ENCODE results near the gene OR5T3. TPM values are rescaled to one million over a fixed set of nuclear protein-coding genes. Genes with fewer than 3 reads are reported as not detected.
"Not testable (repeated sequence)": the region's sequence is repeated elsewhere in the genome, so short reads cannot be mapped to it uniquely, and the experiment has no call there.

Gene OR5T3
- total RNA-seq: not detected
- not detected for polyA plus RNA-seq
- long read RNA-seq, donor 1: 0 reads
- long read RNA-seq, donor 2: 0 reads

- H3K36me3 ChIP-seq (ENCODE audit: control insufficient read depth in 1 of 2, insufficient read depth in 2 of 2, low read length in 1 of 2): no peaks in the 10 kb centered on the region
- DNase-seq: no peak
- no peaks in the 10 kb centered on the region for H3K4me1 ChIP-seq (ENCODE audit: control insufficient read depth in 1 of 2, insufficient read depth in 2 of 2, low read length in 2 of 2)
- H3K9me3 ChIP-seq (ENCODE audit: control insufficient read depth, low read length): no peaks in the 10 kb centered on the region
- H3K4me3 ChIP-seq (ENCODE audit: low read length in 2 of 2): no peak within 1 kb of the TSS
- H3K27me3 ChIP-seq (ENCODE audit: control insufficient read depth in 1 of 2, insufficient read depth in 2 of 2, low read length in 1 of 2): no peaks in the 10 kb centered on the region
- intact Hi-C loops (cut with DNase I): no loop called here
- no peak for ATAC-seq (ENCODE audit: low FRiP score)
- no peak within 1 kb of the TSS for H3K27ac ChIP-seq (ENCODE audit: low read depth in 1 of 2, low read length in 2 of 2)
Observed at GRCh38 chr11:56251954-56252353, at the start of gene OR5T3. TSS of gene OR5T3 (plus strand) at chr11:56252254. CDS start at chr11:56252254, 0 bp downstream.

- Histone ChIP-seq H3K4me1 (ENCODE audit: control insufficient read depth in 1 of 2, insufficient read depth in 2 of 2, low read length in 2 of 2) (no peaks in the 10 kb centered on the region), H3K4me3 (ENCODE audit: low read length in 2 of 2) (no peak overlapping the region), H3K9me3 (ENCODE audit: control insufficient read depth, low read length) (no peaks in the 10 kb centered on the region), H3K36me3 (ENCODE audit: control insufficient read depth in 1 of 2, insufficient read depth in 2 of 2, low read length in 1 of 2) (no peaks in the 10 kb centered on the region), H3K27me3 (ENCODE audit: control insufficient read depth in 1 of 2, insufficient read depth in 2 of 2, low read length in 1 of 2) (no peaks in the 10 kb centered on the region), H3K27ac (ENCODE audit: low read depth in 1 of 2, low read length in 2 of 2) (no peak overlapping the region)
- DNase-seq (no peak), ATAC-seq (ENCODE audit: low FRiP score) (no peak)
- WGBS, 2 donors: 50 to 54% methylated on average over 1 of the region's 1 CpG
- intact Hi-C loops (cut with DNase I): no loop called here
Observed at GRCh38 chr11:56207790-56208189, 44.3 kb upstream of the OR5T3 start.

GRCh38 chr11:56214537-56214936 lies 37.5 kb upstream of the OR5T3 start:
- ATAC-seq (ENCODE audit: low FRiP score): no peak
- no peak overlapping the region for H3K4me3 ChIP-seq (ENCODE audit: low read length in 2 of 2)
- WGBS, 2 donors: 54 to 66% methylated on average over 2 of the region's 2 CpGs

GRCh38 chr11:56219735-56220134 lies 32.3 kb upstream of the OR5T3 start:
- DNase-seq; H3K4me3 ChIP-seq (ENCODE audit: low read length in 2 of 2); H3K27me3 ChIP-seq (ENCODE audit: control insufficient read depth in 1 of 2, insufficient read depth in 2 of 2, low read length in 1 of 2); H3K4me1 ChIP-seq (ENCODE audit: control insufficient read depth in 1 of 2, insufficient read depth in 2 of 2, low read length in 2 of 2); H3K9me3 ChIP-seq (ENCODE audit: control insufficient read depth, low read length); H3K27ac ChIP-seq (ENCODE audit: low read depth in 1 of 2, low read length in 2 of 2); ATAC-seq (ENCODE audit: low FRiP score); intact Hi-C loops (cut with DNase I); H3K36me3 ChIP-seq (ENCODE audit: control insufficient read depth in 1 of 2, insufficient read depth in 2 of 2, low read length in 1 of 2): not testable (repeated sequence)
- 79 to 81% methylated on average over 5 of the region's 5 CpGs for WGBS, 2 donors

More at GRCh38 chr11:56214537-56214936, 37.5 kb upstream of the OR5T3 start:
- no peaks in the 10 kb centered on the region for H3K27me3 ChIP-seq (ENCODE audit: control insufficient read depth in 1 of 2, insufficient read depth in 2 of 2, low read length in 1 of 2)
- H3K36me3 ChIP-seq (ENCODE audit: control insufficient read depth in 1 of 2, insufficient read depth in 2 of 2, low read length in 1 of 2): no peaks in the 10 kb centered on the region
- intact Hi-C loops (cut with DNase I): no loop called here
- no peaks in the 10 kb centered on the region for H3K4me1 ChIP-seq (ENCODE audit: control insufficient read depth in 1 of 2, insufficient read depth in 2 of 2, low read length in 2 of 2)
- H3K27ac ChIP-seq (ENCODE audit: low read depth in 1 of 2, low read length in 2 of 2): no peak overlapping the region
- no peaks in the 10 kb centered on the region for H3K9me3 ChIP-seq (ENCODE audit: control insufficient read depth, low read length)
- no peak for DNase-seq

GRCh38 chr11:56234155-56234554 lies 17.9 kb upstream of the OR5T3 start, which contains the start of gene OR5T2:
TSS of gene OR5T2 (minus strand) at chr11:56234255. CDS start at chr11:56233062, 1,193 bp downstream.
- Histone ChIP-seq H3K36me3 (ENCODE audit: control insufficient read depth in 1 of 2, insufficient read depth in 2 of 2, low read length in 1 of 2) (no peaks in the 10 kb centered on the region), H3K27ac (ENCODE audit: low read depth in 1 of 2, low read length in 2 of 2) (no peak within 1 kb of the TSS), H3K4me3 (ENCODE audit: low read length in 2 of 2) (no peak within 1 kb of the TSS), H3K27me3 (ENCODE audit: control insufficient read depth in 1 of 2, insufficient read depth in 2 of 2, low read length in 1 of 2) (no peaks in the 10 kb centered on the region), H3K4me1 (ENCODE audit: control insufficient read depth in 1 of 2, insufficient read depth in 2 of 2, low read length in 2 of 2) (no peaks in the 10 kb centered on the region), H3K9me3 (ENCODE audit: control insufficient read depth, low read length) (no peaks in the 10 kb centered on the region)
- WGBS, 2 donors: 43 to 53% methylated on average over 1 of the region's 1 CpG
- DNase-seq (no peak), ATAC-seq (ENCODE audit: low FRiP score) (no peak)
- intact Hi-C loops (cut with DNase I): no loop called here

GRCh38 chr11:56271092-56271491 lies 19.0 kb downstream of the OR5T3 start:
- no peaks in the 10 kb centered on the region for H3K27me3 ChIP-seq (ENCODE audit: control insufficient read depth in 1 of 2, insufficient read depth in 2 of 2, low read length in 1 of 2)
- H3K4me3 ChIP-seq (ENCODE audit: low read length in 2 of 2): no peak overlapping the region
- intact Hi-C loops (cut with DNase I): no loop called here
- H3K27ac ChIP-seq (ENCODE audit: low read depth in 1 of 2, low read length in 2 of 2): no peak overlapping the region
- 59 to 75% methylated on average over 3 of the region's 3 CpGs for WGBS, 2 donors
- peaks cover 3% of the 10 kb centered on the region for H3K9me3 ChIP-seq (ENCODE audit: control insufficient read depth, low read length)
- H3K4me1 ChIP-seq (ENCODE audit: control insufficient read depth in 1 of 2, insufficient read depth in 2 of 2, low read length in 2 of 2): no peaks in the 10 kb centered on the region
- DNase-seq (no peak), ATAC-seq (ENCODE audit: low FRiP score) (no peak)
- no peaks in the 10 kb centered on the region for H3K36me3 ChIP-seq (ENCODE audit: control insufficient read depth in 1 of 2, insufficient read depth in 2 of 2, low read length in 1 of 2)

- Histone ChIP-seq H3K36me3 (ENCODE audit: control insufficient read depth in 1 of 2, insufficient read depth in 2 of 2, low read length in 1 of 2) (no peaks in the 10 kb centered on the region), H3K4me1 (ENCODE audit: control insufficient read depth in 1 of 2, insufficient read depth in 2 of 2, low read length in 2 of 2) (no peaks in the 10 kb centered on the region), H3K4me3 (ENCODE audit: low read length in 2 of 2) (no peak within 1 kb of the TSS), H3K9me3 (ENCODE audit: control insufficient read depth, low read length) (no peaks in the 10 kb centered on the region), H3K27me3 (ENCODE audit: control insufficient read depth in 1 of 2, insufficient read depth in 2 of 2, low read length in 1 of 2) (no peaks in the 10 kb centered on the region), H3K27ac (ENCODE audit: low read depth in 1 of 2, low read length in 2 of 2) (no peak within 1 kb of the TSS)
- ATAC-seq (ENCODE audit: low FRiP score) (no peak), DNase-seq (no peak)
- intact Hi-C loops (cut with DNase I): no loop called here
Observed at GRCh38 chr11:56273854-56274253, 21.8 kb downstream of the OR5T3 start, which contains the start of gene OR5T1. TSS of gene OR5T1 (plus strand) at chr11:56274154. CDS start at chr11:56275639, 1,485 bp downstream.

GRCh38 chr11:56292154-56292553 lies 40.1 kb downstream of the OR5T3 start, which contains the start of gene OR8H1:
TSS of gene OR8H1 (minus strand) at chr11:56292254. CDS start at chr11:56291062, 1,192 bp downstream.
- ATAC-seq (ENCODE audit: low FRiP score) (no peak), DNase-seq (no peak)
- 62 to 65% methylated on average over 2 of the region's 2 CpGs for WGBS, 2 donors
- Histone ChIP-seq H3K9me3 (ENCODE audit: control insufficient read depth, low read length) (no peaks in the 10 kb centered on the region), H3K4me1 (ENCODE audit: control insufficient read depth in 1 of 2, insufficient read depth in 2 of 2, low read length in 2 of 2) (no peaks in the 10 kb centered on the region), H3K4me3 (ENCODE audit: low read length in 2 of 2) (no peak within 1 kb of the TSS), H3K36me3 (ENCODE audit: control insufficient read depth in 1 of 2, insufficient read depth in 2 of 2, low read length in 1 of 2) (no peaks in the 10 kb centered on the region), H3K27ac (ENCODE audit: low read depth in 1 of 2, low read length in 2 of 2) (no peak within 1 kb of the TSS), H3K27me3 (ENCODE audit: control insufficient read depth in 1 of 2, insufficient read depth in 2 of 2, low read length in 1 of 2) (no peaks in the 10 kb centered on the region)
- intact Hi-C loops (cut with DNase I): no loop called here

GRCh38 chr11:56296898-56297297 lies 44.8 kb downstream of the OR5T3 start:
- Histone ChIP-seq H3K27me3 (ENCODE audit: control insufficient read depth in 1 of 2, insufficient read depth in 2 of 2, low read length in 1 of 2) (no peaks in the 10 kb centered on the region), H3K9me3 (ENCODE audit: control insufficient read depth, low read length) (no peaks in the 10 kb centered on the region), H3K4me3 (ENCODE audit: low read length in 2 of 2) (no peak overlapping the region), H3K36me3 (ENCODE audit: control insufficient read depth in 1 of 2, insufficient read depth in 2 of 2, low read length in 1 of 2) (no peaks in the 10 kb centered on the region), H3K4me1 (ENCODE audit: control insufficient read depth in 1 of 2, insufficient read depth in 2 of 2, low read length in 2 of 2) (no peaks in the 10 kb centered on the region), H3K27ac (ENCODE audit: low read depth in 1 of 2, low read length in 2 of 2) (no peak overlapping the region)
- intact Hi-C loops (cut with DNase I): no loop called here
- DNase-seq (no peak), ATAC-seq (ENCODE audit: low FRiP score) (no peak)
- WGBS, 2 donors: 77 to 80% methylated on average over 4 of the region's 4 CpGs
